HG03342 (cell line): ENCODE results near the gene FANCC.

ENCODE experiments used
- ATAC-seq: cut with Tn5 transposase; IDR thresholded peaks from one replicate; pipeline ENCODE4 v1.9.1; 2021; ENCODE audit warnings: mild to moderate bottlenecking, moderate library complexity; ENCODE audit not compliant: unreplicated experiment

The FANCC gene

GRCh38 chr9:95127249-95128176 lies 190.0 kb downstream of the FANCC start:
- peak; percentile 64 for ATAC-seq

GRCh38 chr9:95126739-95127138 lies 190.8 kb downstream of the FANCC start:
- ATAC-seq, result no peak

- no peak for ATAC-seq
Observed at GRCh38 chr9:95125652-95126051, 191.9 kb downstream of the FANCC start.

GRCh38 chr9:95124582-95125367 lies 192.7 kb downstream of the FANCC start:
- ATAC-seq, result no peak

GRCh38 chr9:95120781-95121370 lies 196.6 kb downstream of the FANCC start:
- ATAC-seq, result no peak

- ATAC-seq, result no peak
Observed at GRCh38 chr9:95118596-95118995, 198.9 kb downstream of the FANCC start.

- ATAC-seq, result no peak
Observed at GRCh38 chr9:95116808-95117204, 200.7 kb downstream of the FANCC start.

- no peak for ATAC-seq
Observed at GRCh38 chr9:95116002-95116807, 201.3 kb downstream of the FANCC start.

- no peak for ATAC-seq
Observed at GRCh38 chr9:95115104-95115503, 202.4 kb downstream of the FANCC start.

GRCh38 chr9:95112436-95113280 lies 204.9 kb downstream of the FANCC start:
- ATAC-seq, result no peak

- no peak for ATAC-seq
Observed at GRCh38 chr9:95111716-95112115, 205.8 kb downstream of the FANCC start.

GRCh38 chr9:95110921-95111525 lies 206.5 kb downstream of the FANCC start:
- no peak for ATAC-seq

GRCh38 chr9:95109456-95109855 lies 208.1 kb downstream of the FANCC start:
- ATAC-seq, result no peak

GRCh38 chr9:95108777-95109176 lies 208.7 kb downstream of the FANCC start:
- no peak for ATAC-seq

- no peak for ATAC-seq
Observed at GRCh38 chr9:95107976-95108375, 209.5 kb downstream of the FANCC start.

- ATAC-seq, result no peak
Observed at GRCh38 chr9:95107001-95107749, 210.3 kb downstream of the FANCC start.

- no peak for ATAC-seq
Observed at GRCh38 chr9:95105519-95106287, 211.8 kb downstream of the FANCC start.

- ATAC-seq, result no peak
Observed at GRCh38 chr9:95104980-95105379, 212.5 kb downstream of the FANCC start.
